HepG2 (cell line): ENCODE results near the gene RFC2. TPM values are rescaled to one million over a fixed set of nuclear protein-coding genes. Genes with fewer than 3 reads are reported as not detected.
A peak's percentile ranks its signal among the peaks of the same experiment; 100 is the strongest.

Experiments
- ATAC-seq: fragments of 200-7000 bp; cut with Tn5 transposase; 3 replicates; pipeline ENCODE4 v1.9.1; 2020; ENCODE audit warnings: mild to moderate bottlenecking, moderate library complexity
- BruUV-seq: library from RNA; stranded (reverse); fragments of 400-500 nt; replicated peaks from 2 replicates; lab custom pipeline; 2021; lab: Mats Ljungman, UMichigan
- CTCF ChIA-PET: fragments of 300-600 bp; formaldehyde crosslinking; extraction: SDS; loops from one replicate; lab custom pipeline; 2021; ENCODE audit warnings: low total read pairs, inconsistent platforms, low intra/inter-chr PET ratio; lab: Yijun Ruan, JAX
- POLR2A ChIA-PET: fragments of 350-600 bp; sonication (Branson Sonifier 250); formaldehyde crosslinking; loops from one replicate; lab custom pipeline; 2020; ENCODE audit warnings: antibody characterized with exemption, inconsistent platforms; lab: Yijun Ruan, JAX
- DNase-seq: peaks from one replicate; pipeline ENCODE4 v3.0.0-alpha.2; 2015; ENCODE audit warnings: low spot score
- FAIRE-seq: peaks from 3 replicates; lab custom pipeline; 2011; peaks lifted over from hg19 to GRCh38; lab: Jason Lieb, UNC
- H2AFZ ChIP-seq: one replicate; pipeline ENCODE4 v1.6.1; 2011; ENCODE audit warnings: low read length, inconsistent platforms
- H3K27ac ChIP-seq: fragments of 300-600 bp; 3 replicates; pipeline ENCODE4 v1.8.0; 2011; ENCODE audit warnings: mixed run types, mild to moderate bottlenecking, mixed read lengths, low read length, inconsistent platforms; ENCODE audit not compliant: insufficient read depth; ENCODE audit errors: extremely low read length
- H3K27me3 ChIP-seq, 2 experiments: fragments of 200-600 bp in 1 of 2; 2 replicates in 1 of 2; 3 replicates in 1 of 2; pipeline versions ENCODE4 v1.6.0 to v1.8.0; 2011; ENCODE audit warnings: low read length in 2 of 2, mild to moderate bottlenecking in 2 of 2, moderate library complexity in 2 of 2, inconsistent platforms in 1 of 2; ENCODE audit not compliant: insufficient read depth in 2 of 2, control insufficient read depth in 1 of 2
- H3K36me3 ChIP-seq, 2 experiments: fragments of 200-600 bp in 1 of 2; replicated peaks in 1 of 2; 2 replicates in 1 of 2; 3 replicates in 1 of 2; pipeline versions ENCODE4 v1.5.1 to v1.8.0; 2011; ENCODE audit warnings: low read length in 2 of 2, inconsistent platforms in 1 of 2; ENCODE audit not compliant: insufficient read depth in 2 of 2, control insufficient read depth in 1 of 2
- H3K4me1 ChIP-seq: 2 replicates; pipeline ENCODE4 v1.5.1; 2012; ENCODE audit warnings: low read length, inconsistent platforms; ENCODE audit not compliant: insufficient read depth
- H3K4me2 ChIP-seq: 2 replicates; pipeline ENCODE4 v1.6.0; 2011; ENCODE audit warnings: low read depth, low read length, inconsistent platforms
- H3K4me3 ChIP-seq, 3 experiments: fragments of 200-600 bp in 1 of 3; sonication (generic), shearing (Covaris generic) in 1 of 3; replicated peaks in 1 of 3; 2 replicates each; pipeline ENCODE4 v1.5.1; 2011 to 2016; ENCODE audit warnings: low read length in 3 of 3, inconsistent platforms in 2 of 3, low read depth in 2 of 3, mild to moderate bottlenecking in 2 of 3, control low read depth in 1 of 3, mixed read lengths in 1 of 3; ENCODE audit not compliant: insufficient read depth in 1 of 3
- H3K79me2 ChIP-seq: one replicate; pipeline ENCODE4 v1.6.1; 2011; ENCODE audit warnings: low read length, inconsistent platforms; ENCODE audit not compliant: insufficient read depth
- H3K9ac ChIP-seq: 2 replicates; pipeline ENCODE4 v1.6.0; 2011; ENCODE audit warnings: mild to moderate bottlenecking, low read depth, low read length, inconsistent platforms; ENCODE audit not compliant: insufficient read depth
- H3K9me3 ChIP-seq: 2 replicates; pipeline ENCODE4 v1.5.1; 2012; ENCODE audit warnings: mild to moderate bottlenecking, low read length
- H4K20me1 ChIP-seq: 2 replicates; pipeline ENCODE4 v1.6.0; 2011; ENCODE audit warnings: inconsistent platforms, mild to moderate bottlenecking, low read length, moderate library complexity; ENCODE audit not compliant: insufficient read depth
- AGO2 ChIP-seq: fragments of 200-400 bp; formaldehyde crosslinking; optimal IDR thresholded peaks from 2 replicates; pipeline ENCODE3; 2017; ENCODE audit warnings: mild to moderate bottlenecking, low read depth, low read length, moderate library complexity
- BRD4 ChIP-seq: sonication (generic); formaldehyde crosslinking; IDR thresholded peaks from 2 replicates; pipeline ENCODE4 v1.4.0; 2020; ENCODE audit warnings: missing genetic modification reagents
- CHD4 ChIP-seq: fragments of 200-600 bp; sonication (generic); IDR thresholded peaks from 2 replicates; pipeline ENCODE4 v1.7.0; 2017; ENCODE audit warnings: mild to moderate bottlenecking, low read length, borderline replicate concordance
- HNRNPL ChIP-seq: fragments of 200-400 bp; formaldehyde crosslinking; IDR thresholded peaks from 2 replicates; pipeline ENCODE4 v1.6.1; 2017; ENCODE audit warnings: mild to moderate bottlenecking, low read depth, low read length
- KDM5B ChIP-seq: sonication (generic); formaldehyde crosslinking; IDR thresholded peaks from 2 replicates; pipeline ENCODE4 v1.4.0; 2020; ENCODE audit warnings: missing genetic modification reagents, mild to moderate bottlenecking, borderline replicate concordance
- NFIC ChIP-seq: IDR thresholded peaks from 2 replicates; pipeline ENCODE4 v1.6.1; 2012; ENCODE audit warnings: mild to moderate bottlenecking, low read length, inconsistent platforms
- PCBP1 ChIP-seq: fragments of 200-400 bp; formaldehyde crosslinking; IDR thresholded peaks from 2 replicates; pipeline ENCODE4 v1.6.1; 2017; ENCODE audit warnings: mild to moderate bottlenecking, low read depth, low read length, borderline replicate concordance
- RBM39 ChIP-seq: fragments of 200-400 bp; formaldehyde crosslinking; IDR thresholded peaks from one replicate; pipeline ENCODE4 v1.6.1; 2018; ENCODE audit warnings: antibody characterized with exemption, mild to moderate bottlenecking, low read depth, low read length; ENCODE audit not compliant: poor library complexity, severe bottlenecking
- TBX2 ChIP-seq: sonication (generic); formaldehyde crosslinking; IDR thresholded peaks from 2 replicates; pipeline ENCODE4 v1.5.0; 2020; ENCODE audit warnings: missing genetic modification reagents, mild to moderate bottlenecking, borderline replicate concordance
- TOE1 ChIP-seq: sonication (generic); formaldehyde crosslinking; IDR thresholded peaks from 2 replicates; pipeline ENCODE4 v1.4.0; 2020; ENCODE audit warnings: mild to moderate bottlenecking, missing genetic modification reagents
- ZFP37 ChIP-seq: sonication (generic); formaldehyde crosslinking; IDR thresholded peaks from 2 replicates; pipeline ENCODE4 v1.4.0; 2020; ENCODE audit warnings: missing genetic modification reagents, borderline replicate concordance
- ZNF232 ChIP-seq: sonication (generic); formaldehyde crosslinking; IDR thresholded peaks from 2 replicates; pipeline ENCODE4 v1.4.0; 2020; ENCODE audit warnings: missing genetic modification reagents, borderline replicate concordance
- WGBS: methylation state at CpG from one replicate; pipeline ENCODE4 v1.1.6; 2017; ENCODE audit warnings: low lambda C conversion rate; 5-methylcytosine and 5-hydroxymethylcytosine counted together
- in situ Hi-C: cut with HindIII; loops from 2 replicates; pipeline ENCODE4 v1.10.0; 2017; ENCODE audit warnings: low pct_unique_long_range_greater_than_20kb; ENCODE audit not compliant: extremely low pct_ligation_motif_present
- intact Hi-C: fragments of 100-400 bp; cut with micrococcal nuclease; formaldehyde crosslinking; loops from one replicate; pipeline ENCODE4 v1.10.0; 2022; ENCODE audit not compliant: unreplicated experiment
- polyA plus RNA-seq, 8 experiments: library from polyadenylated mRNA; depleted of rRNA in 3 of 8; stranded (reverse) in 7 of 8; unstranded in 1 of 8; fragments of >200 nt; fragmentation: Illumina TruSeq in 4 of 8; extraction: Trizol in 4 of 8; gene quantifications; 2 replicates each; pipeline versions ENCODE4 v1.2.1 to v1.2.3, GENCODE V29; 2011 to 2016; ENCODE audit warnings: low read depth in 4 of 8, missing spikeins in 1 of 8, mixed read lengths in 1 of 8; ENCODE audit not compliant: insufficient read depth in 1 of 8
- total RNA-seq, 5 experiments: library from RNA; depleted of rRNA; stranded (reverse); fragments of >200 nt; fragmentation: Illumina TruSeq; extraction: Trizol; gene quantifications; 2 replicates each; pipeline ENCODE4 v1.2.3, GENCODE V29; 2016; ENCODE audit warnings: low read depth in 1 of 5
- TF ChIP-seq, protein P1 (sequence below), 2 experiments: sonication (generic) in 1 of 2; formaldehyde crosslinking in 1 of 2; IDR thresholded peaks; 2 replicates each; pipeline versions ENCODE4 v1.4.0 to v1.6.1; 2018 to 2020; ENCODE audit warnings: missing genetic modification reagents in 2 of 2, borderline replicate concordance in 1 of 2, low read depth in 1 of 2, mild to moderate bottlenecking in 1 of 2, missing biosample characterization in 1 of 2
- TF ChIP-seq, protein P2 (sequence below): sonication (generic); formaldehyde crosslinking; IDR thresholded peaks from 2 replicates; pipeline ENCODE4 v1.4.0; 2020; ENCODE audit warnings: mild to moderate bottlenecking, missing genetic modification reagents

RFC2 gene
- total and polyA plus RNA-seq, 2 of the 13 experiments (the other 11 are each of a cell fraction or from before 2014, with no cell fraction given): 14.6 to 43.5 TPM

DNA sequence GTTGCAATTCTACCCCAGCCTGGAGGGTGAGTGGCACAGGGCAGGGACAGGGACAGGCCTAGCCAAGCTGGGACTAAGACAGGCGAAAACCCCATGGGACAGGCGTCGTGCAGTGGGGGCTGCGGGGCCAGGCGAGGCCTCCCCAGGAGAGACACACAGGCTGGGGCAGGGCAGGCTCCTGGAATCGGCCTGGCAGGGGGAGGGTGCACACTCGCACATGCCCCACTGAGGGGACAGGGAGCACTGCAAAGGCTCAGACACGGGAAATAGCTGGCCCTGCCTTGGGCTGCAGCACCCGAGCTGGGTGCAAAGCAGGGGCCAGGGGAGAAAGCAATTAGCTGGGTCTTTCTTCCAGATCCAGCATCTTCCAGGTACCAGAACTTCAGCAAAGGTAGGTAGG lies 34.0 kb downstream of the RFC2 start (continued):
- peak; percentile 27; the same call in 1 of the 2 replicates for TF ChIP-seq PCBP1

DNA sequence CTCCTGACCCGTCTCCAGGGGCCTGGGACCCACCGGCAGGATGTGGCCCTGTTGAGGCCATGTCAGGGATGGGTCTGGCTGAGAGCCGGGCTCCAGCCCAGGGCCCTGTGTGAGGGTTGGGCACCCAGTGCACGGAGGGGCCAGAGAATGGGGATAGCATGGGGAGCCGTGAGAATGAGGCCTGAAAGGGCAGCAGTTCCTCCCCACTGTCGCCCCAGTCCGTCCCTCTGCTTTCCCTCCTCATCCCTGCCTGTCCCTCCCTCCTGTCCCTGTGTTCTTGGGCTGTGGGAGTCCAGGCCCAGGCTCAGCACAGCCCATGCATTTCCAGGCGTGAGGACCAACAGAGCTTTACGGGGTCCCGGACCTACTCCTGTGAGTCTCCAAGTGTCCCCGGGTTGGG lies 34.8 kb downstream of the RFC2 start:
- H3K4me1 ChIP-seq: peaks cover 39% of the 10 kb centered on the region
- H2AFZ ChIP-seq: no peak overlapping the region
- H3K27ac ChIP-seq: no peak overlapping the region
- 37% methylated on average over 2 of the region's 11 CpGs for WGBS
- ATAC-seq (no peak), FAIRE-seq (no peak), DNase-seq (no peak)
- no peaks in the 10 kb centered on the region; a peak in 2 of 5 replicates for H3K27me3 ChIP-seq
- in situ Hi-C loops: loop anchor here (25.0 kb wide), 1 partner anchor 343 kb away; no protein-coding TSS in a partner anchor
- no peaks in the 10 kb centered on the region for H4K20me1 ChIP-seq
- no peaks in the 10 kb centered on the region for H3K36me3 ChIP-seq
- H3K79me2 ChIP-seq: no peaks in the 10 kb centered on the region
- no peak overlapping the region for H3K9ac ChIP-seq
- H3K4me2 ChIP-seq: no peak overlapping the region
- no TSS peak for BruUV-seq
- no peaks in the 10 kb centered on the region for H3K9me3 ChIP-seq
- CTCF ChIA-PET: no interaction called here
- TF ChIP-seq KDM5B (CRISPR knock-in tag): 0 out of 2 replicates have a peak, but pooled peaks have one; percentile 4
- no peak for TF ChIP-seq TOE1 (CRISPR knock-in tag)
- TF ChIP-seq ZFP37 (CRISPR knock-in tag): no peak
- no peak for TF ChIP-seq NFIC
- no peak for TF ChIP-seq RBM39
- TF ChIP-seq AGO2: peak; percentile 37
- no peak for TF ChIP-seq BRD4 (CRISPR knock-in tag)
- POLR2A ChIA-PET: interaction anchor here (1.4 to 1.9 kb wide), 3 partner anchors 35 to 44 kb away, joined by 3 to 8 read pairs (median 6); partner anchors contain the start of gene RFC2
- no peak overlapping the region for H3K4me3 ChIP-seq
- intact Hi-C loops: no loop called here

DNA sequence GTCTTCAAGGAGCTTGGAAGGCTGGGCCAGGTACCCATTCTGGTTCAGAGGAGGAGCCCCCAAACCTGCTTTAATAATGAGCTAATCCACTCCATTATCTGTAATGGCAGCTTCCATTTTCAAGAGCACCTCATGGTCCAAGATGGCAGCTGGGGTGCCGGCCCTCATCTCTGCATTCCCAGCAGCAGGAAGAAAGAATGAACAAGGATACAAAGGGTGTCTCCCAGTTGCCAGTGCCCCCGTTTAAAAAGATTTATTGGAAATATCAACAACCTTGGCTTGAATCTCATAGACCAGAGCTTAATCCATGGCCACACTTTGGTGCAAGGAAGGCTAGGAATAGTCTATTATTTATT lies 35.9 kb downstream of the RFC2 start:
- intact Hi-C loops: no loop called here
- Histone ChIP-seq H3K9me3 (no peaks in the 10 kb centered on the region), H3K4me2 (no peak overlapping the region), H4K20me1 (no peaks in the 10 kb centered on the region), H2AFZ (no peak overlapping the region), H3K79me2 (no peaks in the 10 kb centered on the region), H3K4me3 (no peak overlapping the region), H3K36me3 (no peaks in the 10 kb centered on the region), H3K27me3 (no peaks in the 10 kb centered on the region; a peak in 2 of 5 replicates), H3K4me1 (peaks cover 31% of the 10 kb centered on the region), H3K9ac (no peak overlapping the region), H3K27ac (no peak overlapping the region)
- in situ Hi-C loops: loop anchor here (25.0 kb wide), 1 partner anchor 344 kb away; no protein-coding TSS in a partner anchor
- no peak for FAIRE-seq
- BruUV-seq: no TSS peak
- ChIA-PET POLR2A (no interaction called here), CTCF (no interaction called here)
- no peak for ATAC-seq
- no peak for DNase-seq
- 68% methylated on average over 2 of the region's 2 CpGs for WGBS
- TF ChIP-seq ZNF232 (CRISPR knock-in tag) (no peak), CHD4 (no peak), HNRNPL (no peak), TBX2 (CRISPR knock-in tag) (no peak)
- TF ChIP-seq, protein P1, sequence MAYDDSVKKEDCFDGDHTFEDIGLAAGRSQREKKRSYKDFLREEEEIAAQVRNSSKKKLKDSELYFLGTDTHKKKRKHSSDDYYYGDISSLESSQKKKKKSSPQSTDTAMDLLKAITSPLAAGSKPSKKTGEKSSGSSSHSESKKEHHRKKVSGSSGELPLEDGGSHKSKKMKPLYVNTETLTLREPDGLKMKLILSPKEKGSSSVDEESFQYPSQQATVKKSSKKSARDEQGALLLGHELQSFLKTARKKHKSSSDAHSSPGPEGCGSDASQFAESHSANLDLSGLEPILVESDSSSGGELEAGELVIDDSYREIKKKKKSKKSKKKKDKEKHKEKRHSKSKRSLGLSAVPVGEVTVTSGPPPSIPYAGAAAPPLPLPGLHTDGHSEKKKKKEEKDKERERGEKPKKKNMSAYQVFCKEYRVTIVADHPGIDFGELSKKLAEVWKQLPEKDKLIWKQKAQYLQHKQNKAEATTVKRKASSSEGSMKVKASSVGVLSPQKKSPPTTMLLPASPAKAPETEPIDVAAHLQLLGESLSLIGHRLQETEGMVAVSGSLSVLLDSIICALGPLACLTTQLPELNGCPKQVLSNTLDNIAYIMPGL (CRISPR knock-in tag; IDR thresholded peaks at IDR 0.05; ENCODE audit: borderline replicate concordance in 1 of 2, low read depth in 1 of 2): no peak
- TF ChIP-seq, protein P2, sequence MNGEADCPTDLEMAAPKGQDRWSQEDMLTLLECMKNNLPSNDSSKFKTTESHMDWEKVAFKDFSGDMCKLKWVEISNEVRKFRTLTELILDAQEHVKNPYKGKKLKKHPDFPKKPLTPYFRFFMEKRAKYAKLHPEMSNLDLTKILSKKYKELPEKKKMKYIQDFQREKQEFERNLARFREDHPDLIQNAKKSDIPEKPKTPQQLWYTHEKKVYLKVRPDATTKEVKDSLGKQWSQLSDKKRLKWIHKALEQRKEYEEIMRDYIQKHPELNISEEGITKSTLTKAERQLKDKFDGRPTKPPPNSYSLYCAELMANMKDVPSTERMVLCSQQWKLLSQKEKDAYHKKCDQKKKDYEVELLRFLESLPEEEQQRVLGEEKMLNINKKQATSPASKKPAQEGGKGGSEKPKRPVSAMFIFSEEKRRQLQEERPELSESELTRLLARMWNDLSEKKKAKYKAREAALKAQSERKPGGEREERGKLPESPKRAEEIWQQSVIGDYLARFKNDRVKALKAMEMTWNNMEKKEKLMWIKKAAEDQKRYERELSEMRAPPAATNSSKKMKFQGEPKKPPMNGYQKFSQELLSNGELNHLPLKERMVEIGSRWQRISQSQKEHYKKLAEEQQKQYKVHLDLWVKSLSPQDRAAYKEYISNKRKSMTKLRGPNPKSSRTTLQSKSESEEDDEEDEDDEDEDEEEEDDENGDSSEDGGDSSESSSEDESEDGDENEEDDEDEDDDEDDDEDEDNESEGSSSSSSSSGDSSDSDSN (CRISPR knock-in tag): no peak
